SK-N-SH treated with all-trans-retinoic acid at 6 μM for 48 hours (cell line): Measurements from ENCODE around the gene MAML2.

ENCODE experiments used
- ATAC-seq: fragments of 200-7000 bp; cut with Tn5 transposase; 3 replicates; pipeline ENCODE4 v1.9.1; 2020; ENCODE audit warnings: mild to moderate bottlenecking, moderate library complexity
- BACH2 ChIP-seq: fragments of 250-450 bp; sonication (Bioruptor Pico); IDR thresholded peaks from 2 replicates; pipeline ENCODE4 v1.9.0; 2021; ENCODE audit warnings: mild to moderate bottlenecking, borderline replicate concordance
- CREB5 ChIP-seq: fragments of 250-450 bp; sonication (Bioruptor Pico); IDR thresholded peaks from 2 replicates; pipeline ENCODE4 v1.5.1; 2020; ENCODE audit warnings: low read depth, mild to moderate bottlenecking, moderate library complexity
- CSDC2 ChIP-seq: fragments of 250-450 bp; sonication (Bioruptor Pico); IDR thresholded peaks from 2 replicates; pipeline ENCODE4 v1.5.0; 2020; ENCODE audit warnings: mild to moderate bottlenecking, moderate library complexity
- ESRRG ChIP-seq: fragments of 250-450 bp; sonication (Bioruptor Pico); IDR thresholded peaks from 2 replicates; pipeline ENCODE4 v1.6.1; 2021; ENCODE audit warnings: mild to moderate bottlenecking
- GLIS3 ChIP-seq: fragments of 250-450 bp; sonication (Bioruptor Pico); IDR thresholded peaks from 2 replicates; pipeline ENCODE4 v1.5.0; 2020; ENCODE audit warnings: mild to moderate bottlenecking, moderate library complexity
- OSR1 ChIP-seq: fragments of 250-450 bp; sonication (Bioruptor Pico); IDR thresholded peaks from 2 replicates; pipeline ENCODE4 v1.8.0; 2022; ENCODE audit warnings: moderate library complexity, mild to moderate bottlenecking, inconsistent platforms
- PPARA ChIP-seq: fragments of 250-450 bp; sonication (Bioruptor Pico); IDR thresholded peaks from 2 replicates; pipeline ENCODE4 v1.5.0; 2020; ENCODE audit warnings: mild to moderate bottlenecking, borderline replicate concordance
- SNAI2 ChIP-seq: fragments of 250-450 bp; sonication (Bioruptor Pico); IDR thresholded peaks from 2 replicates; pipeline ENCODE4 v1.5.0; 2020; ENCODE audit warnings: mild to moderate bottlenecking, moderate library complexity
- TCF4 ChIP-seq: fragments of 250-450 bp; sonication (Bioruptor Pico); IDR thresholded peaks from 2 replicates; pipeline ENCODE4 v1.8.0; 2021; ENCODE audit warnings: mild to moderate bottlenecking, moderate library complexity, borderline replicate concordance
- TOX ChIP-seq: fragments of 250-450 bp; sonication (Bioruptor Pico); IDR thresholded peaks from 2 replicates; pipeline ENCODE4 v1.8.0; 2021; ENCODE audit warnings: mild to moderate bottlenecking, moderate library complexity, borderline replicate concordance
- ZC3H10 ChIP-seq: fragments of 250-450 bp; sonication (Bioruptor Pico); IDR thresholded peaks from 2 replicates; pipeline ENCODE4 v1.5.1; 2021; ENCODE audit warnings: mild to moderate bottlenecking, moderate library complexity
- ZFP3 ChIP-seq: fragments of 250-450 bp; sonication (Bioruptor Pico); IDR thresholded peaks from 2 replicates; pipeline ENCODE4 v1.5.0; 2020; ENCODE audit warnings: mild to moderate bottlenecking, moderate library complexity
- ZFP30 ChIP-seq: fragments of 450-650 bp; formaldehyde crosslinking; IDR thresholded peaks from 2 replicates; pipeline ENCODE4 v1.5.0; 2022; ENCODE audit warnings: mild to moderate bottlenecking, moderate library complexity
- ZNF565 ChIP-seq: fragments of 450-650 bp; formaldehyde crosslinking; conservative IDR thresholded peaks from 2 replicates; pipeline ENCODE4 v1.5.0; 2020; ENCODE audit warnings: low read depth, mild to moderate bottlenecking, moderate library complexity
- ZNF70 ChIP-seq: fragments of 450-650 bp; formaldehyde crosslinking; IDR thresholded peaks from 2 replicates; pipeline ENCODE4 v1.5.0; 2020; ENCODE audit warnings: mild to moderate bottlenecking, moderate library complexity
- ZNF8 ChIP-seq: fragments of 450-650 bp; formaldehyde crosslinking; IDR thresholded peaks from 2 replicates; pipeline ENCODE4 v1.5.0; 2020; ENCODE audit warnings: mild to moderate bottlenecking, moderate library complexity
- TF ChIP-seq, protein P1 (sequence below): fragments of 250-450 bp; sonication (Bioruptor Pico); IDR thresholded peaks from 2 replicates; pipeline ENCODE4 v1.5.1; 2021; ENCODE audit warnings: mild to moderate bottlenecking, moderate library complexity
- TF ChIP-seq, protein P2 (sequence below): fragments of 250-450 bp; sonication (Bioruptor Pico); IDR thresholded peaks from 2 replicates; pipeline ENCODE4 v1.8.0; 2020; ENCODE audit warnings: mild to moderate bottlenecking, moderate library complexity, borderline replicate concordance
- TF ChIP-seq, protein P3 (sequence below): fragments of 250-450 bp; sonication (Bioruptor Pico); IDR thresholded peaks from 2 replicates; pipeline ENCODE4 v1.5.0; 2020; ENCODE audit warnings: mild to moderate bottlenecking, moderate library complexity
- TF ChIP-seq, protein P4 (sequence below): fragments of 250-450 bp; sonication (Bioruptor Pico); IDR thresholded peaks from 2 replicates; pipeline ENCODE4 v1.8.0; 2021; ENCODE audit warnings: low read depth, mild to moderate bottlenecking, moderate library complexity, borderline replicate concordance

MAML2 gene

GRCh38 chr11:96267001-96267495 lies 75.9 kb downstream of the MAML2 start:
- no peak for ATAC-seq
- TF ChIP-seq, protein P1, sequence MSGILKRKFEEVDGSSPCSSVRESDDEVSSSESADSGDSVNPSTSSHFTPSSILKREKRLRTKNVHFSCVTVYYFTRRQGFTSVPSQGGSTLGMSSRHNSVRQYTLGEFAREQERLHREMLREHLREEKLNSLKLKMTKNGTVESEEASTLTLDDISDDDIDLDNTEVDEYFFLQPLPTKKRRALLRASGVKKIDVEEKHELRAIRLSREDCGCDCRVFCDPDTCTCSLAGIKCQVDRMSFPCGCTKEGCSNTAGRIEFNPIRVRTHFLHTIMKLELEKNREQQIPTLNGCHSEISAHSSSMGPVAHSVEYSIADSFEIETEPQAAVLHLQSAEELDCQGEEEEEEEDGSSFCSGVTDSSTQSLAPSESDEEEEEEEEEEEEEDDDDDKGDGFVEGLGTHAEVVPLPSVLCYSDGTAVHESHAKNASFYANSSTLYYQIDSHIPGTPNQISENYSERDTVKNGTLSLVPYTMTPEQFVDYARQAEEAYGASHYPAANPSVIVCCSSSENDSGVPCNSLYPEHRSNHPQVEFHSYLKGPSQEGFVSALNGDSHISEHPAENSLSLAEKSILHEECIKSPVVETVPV (CRISPR knock-in tag), result no peak
- TF ChIP-seq BACH2 (CRISPR knock-in tag), result no peak

DNA sequence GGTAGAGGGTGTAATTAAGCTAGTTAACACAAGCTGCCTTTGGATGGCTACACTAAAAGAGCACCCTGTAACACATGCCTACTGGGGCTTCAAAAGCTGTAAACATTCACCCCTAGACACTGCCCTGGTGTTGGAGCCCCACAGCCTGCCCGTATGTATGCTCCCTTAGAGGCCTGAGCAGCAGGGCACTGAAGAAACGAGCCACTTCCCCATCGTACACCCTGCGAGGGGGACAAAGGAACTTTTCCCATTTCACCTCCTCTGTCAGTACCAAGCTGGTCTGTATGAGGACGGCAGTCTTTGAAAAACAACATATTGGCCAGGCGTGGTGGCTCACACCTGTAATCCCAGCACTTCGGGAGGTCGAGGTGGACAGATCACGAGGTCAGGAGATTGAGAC lies 77.0 kb downstream of the MAML2 start:
- TF ChIP-seq, protein P2, sequence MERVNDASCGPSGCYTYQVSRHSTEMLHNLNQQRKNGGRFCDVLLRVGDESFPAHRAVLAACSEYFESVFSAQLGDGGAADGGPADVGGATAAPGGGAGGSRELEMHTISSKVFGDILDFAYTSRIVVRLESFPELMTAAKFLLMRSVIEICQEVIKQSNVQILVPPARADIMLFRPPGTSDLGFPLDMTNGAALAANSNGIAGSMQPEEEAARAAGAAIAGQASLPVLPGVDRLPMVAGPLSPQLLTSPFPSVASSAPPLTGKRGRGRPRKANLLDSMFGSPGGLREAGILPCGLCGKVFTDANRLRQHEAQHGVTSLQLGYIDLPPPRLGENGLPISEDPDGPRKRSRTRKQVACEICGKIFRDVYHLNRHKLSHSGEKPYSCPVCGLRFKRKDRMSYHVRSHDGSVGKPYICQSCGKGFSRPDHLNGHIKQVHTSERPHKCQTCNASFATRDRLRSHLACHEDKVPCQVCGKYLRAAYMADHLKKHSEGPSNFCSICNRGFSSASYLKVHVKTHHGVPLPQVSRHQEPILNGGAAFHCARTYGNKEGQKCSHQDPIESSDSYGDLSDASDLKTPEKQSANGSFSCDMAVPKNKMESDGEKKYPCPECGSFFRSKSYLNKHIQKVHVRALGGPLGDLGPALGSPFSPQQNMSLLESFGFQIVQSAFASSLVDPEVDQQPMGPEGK, result no peak
- TF ChIP-seq TCF4 (CRISPR knock-in tag), result no peak
- TF ChIP-seq OSR1, result no peak
- TF ChIP-seq, protein P1 (CRISPR knock-in tag), result no peak
- TF ChIP-seq CREB5 (CRISPR knock-in tag), result no peak
- TF ChIP-seq, protein P3, sequence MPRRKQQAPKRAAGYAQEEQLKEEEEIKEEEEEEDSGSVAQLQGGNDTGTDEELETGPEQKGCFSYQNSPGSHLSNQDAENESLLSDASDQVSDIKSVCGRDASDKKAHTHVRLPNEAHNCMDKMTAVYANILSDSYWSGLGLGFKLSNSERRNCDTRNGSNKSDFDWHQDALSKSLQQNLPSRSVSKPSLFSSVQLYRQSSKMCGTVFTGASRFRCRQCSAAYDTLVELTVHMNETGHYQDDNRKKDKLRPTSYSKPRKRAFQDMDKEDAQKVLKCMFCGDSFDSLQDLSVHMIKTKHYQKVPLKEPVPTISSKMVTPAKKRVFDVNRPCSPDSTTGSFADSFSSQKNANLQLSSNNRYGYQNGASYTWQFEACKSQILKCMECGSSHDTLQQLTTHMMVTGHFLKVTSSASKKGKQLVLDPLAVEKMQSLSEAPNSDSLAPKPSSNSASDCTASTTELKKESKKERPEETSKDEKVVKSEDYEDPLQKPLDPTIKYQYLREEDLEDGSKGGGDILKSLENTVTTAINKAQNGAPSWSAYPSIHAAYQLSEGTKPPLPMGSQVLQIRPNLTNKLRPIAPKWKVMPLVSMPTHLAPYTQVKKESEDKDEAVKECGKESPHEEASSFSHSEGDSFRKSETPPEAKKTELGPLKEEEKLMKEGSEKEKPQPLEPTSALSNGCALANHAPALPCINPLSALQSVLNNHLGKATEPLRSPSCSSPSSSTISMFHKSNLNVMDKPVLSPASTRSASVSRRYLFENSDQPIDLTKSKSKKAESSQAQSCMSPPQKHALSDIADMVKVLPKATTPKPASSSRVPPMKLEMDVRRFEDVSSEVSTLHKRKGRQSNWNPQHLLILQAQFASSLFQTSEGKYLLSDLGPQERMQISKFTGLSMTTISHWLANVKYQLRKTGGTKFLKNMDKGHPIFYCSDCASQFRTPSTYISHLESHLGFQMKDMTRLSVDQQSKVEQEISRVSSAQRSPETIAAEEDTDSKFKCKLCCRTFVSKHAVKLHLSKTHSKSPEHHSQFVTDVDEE (CRISPR knock-in tag), result no peak
- no peak for TF ChIP-seq SNAI2 (CRISPR knock-in tag)
- no peak for TF ChIP-seq ZNF8 (CRISPR knock-in tag)
- no peak for TF ChIP-seq PPARA (CRISPR knock-in tag)
- TF ChIP-seq ZC3H10 (CRISPR knock-in tag), result no peak
- no peak for TF ChIP-seq ZFP3
- no peak for TF ChIP-seq CSDC2 (CRISPR knock-in tag)
- TF ChIP-seq TOX (CRISPR knock-in tag), result no peak
- TF ChIP-seq, protein P4, sequence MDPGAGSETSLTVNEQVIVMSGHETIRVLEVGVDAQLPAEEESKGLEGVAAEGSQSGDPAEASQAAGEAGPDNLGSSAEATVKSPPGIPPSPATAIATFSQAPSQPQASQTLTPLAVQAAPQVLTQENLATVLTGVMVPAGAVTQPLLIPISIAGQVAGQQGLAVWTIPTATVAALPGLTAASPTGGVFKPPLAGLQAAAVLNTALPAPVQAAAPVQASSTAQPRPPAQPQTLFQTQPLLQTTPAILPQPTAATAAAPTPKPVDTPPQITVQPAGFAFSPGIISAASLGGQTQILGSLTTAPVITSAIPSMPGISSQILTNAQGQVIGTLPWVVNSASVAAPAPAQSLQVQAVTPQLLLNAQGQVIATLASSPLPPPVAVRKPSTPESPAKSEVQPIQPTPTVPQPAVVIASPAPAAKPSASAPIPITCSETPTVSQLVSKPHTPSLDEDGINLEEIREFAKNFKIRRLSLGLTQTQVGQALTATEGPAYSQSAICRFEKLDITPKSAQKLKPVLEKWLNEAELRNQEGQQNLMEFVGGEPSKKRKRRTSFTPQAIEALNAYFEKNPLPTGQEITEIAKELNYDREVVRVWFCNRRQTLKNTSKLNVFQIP (CRISPR knock-in tag), result no peak
- TF ChIP-seq ZNF70, result no peak
- no peak for TF ChIP-seq ESRRG (CRISPR knock-in tag)
- no peak for TF ChIP-seq ZNF565 (CRISPR knock-in tag)
- no peak for TF ChIP-seq GLIS3 (CRISPR knock-in tag)
- TF ChIP-seq BACH2 (CRISPR knock-in tag), result no peak
- TF ChIP-seq ZFP30 (CRISPR knock-in tag), result no peak
- TF ChIP-seq, all 23 proteins: peak for 0
- ATAC-seq, result no peak

GRCh38 chr11:96265220-96265737 lies 77.7 kb downstream of the MAML2 start:
- peak; percentile 13; the same call in 2 of the 3 replicates for ATAC-seq
- TF ChIP-seq ZC3H10 (CRISPR knock-in tag), result no peak
- no peak for TF ChIP-seq SNAI2 (CRISPR knock-in tag)
- TF ChIP-seq CREB5 (CRISPR knock-in tag), result no peak
- TF ChIP-seq ESRRG (CRISPR knock-in tag), result no peak
- TF ChIP-seq, protein P1 (CRISPR knock-in tag), result no peak
- TF ChIP-seq, protein P4 (CRISPR knock-in tag), result no peak
- no peak for TF ChIP-seq CSDC2 (CRISPR knock-in tag)
- TF ChIP-seq ZFP30 (CRISPR knock-in tag), result no peak
